ENCODE results near the gene SCGB1D2. TPM values are rescaled to one million over a fixed set of nuclear protein-coding genes. Genes with fewer than 3 reads are reported as not detected.

The SCGB1D2 gene, protein sequence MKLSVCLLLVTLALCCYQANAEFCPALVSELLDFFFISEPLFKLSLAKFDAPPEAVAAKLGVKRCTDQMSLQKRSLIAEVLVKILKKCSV
- not detected in 5 replicates for total RNA-seq (2022; extraction: Qiagen RNA extraction; ENCODE audit: low read depth)

GRCh38 chr11:62242021-62242420 is at the start of gene SCGB1D2:
SCGB1D2 (plus strand) TSS chr11:62242239; CDS start chr11:62242308, 69 bp downstream.

DNA sequence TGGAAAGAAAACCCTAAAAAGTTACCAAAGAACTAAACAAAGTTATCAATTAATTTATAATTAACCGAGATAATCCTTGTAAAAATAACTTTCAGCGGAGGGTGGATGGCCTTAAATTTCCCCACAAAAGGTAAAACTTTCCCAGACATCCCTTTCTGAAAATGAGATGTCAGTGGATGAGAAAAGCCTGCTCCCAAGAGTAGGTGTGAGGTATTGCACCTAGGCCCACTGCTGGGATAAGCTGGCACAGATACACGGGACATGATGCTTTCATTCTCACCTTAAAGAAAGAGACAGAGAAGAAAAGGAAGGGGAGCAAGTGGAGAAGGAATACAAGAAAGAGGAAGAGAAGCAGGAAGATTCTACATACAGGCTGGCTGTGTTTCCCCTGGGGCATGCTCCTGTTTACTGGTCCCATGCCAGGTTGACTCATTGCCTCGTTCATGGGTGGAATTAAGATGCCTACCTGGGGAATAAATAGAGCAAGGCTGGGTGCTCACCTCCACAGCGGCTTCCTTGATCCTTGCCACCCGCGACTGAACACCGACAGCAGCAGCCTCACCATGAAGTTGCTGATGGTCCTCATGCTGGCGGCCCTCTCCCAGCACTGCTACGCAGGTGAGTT is 27.7 kb downstream of the SCGB1D2 start, which contains the start of gene SCGB2A2:
Gene SCGB2A2 (plus strand): TSS at position 505 of the 625 bp plus-strand sequence. CDS start 59 bp downstream, at position 564.

Other genes with a start within 250 kb of the SCGB1D2 start
- 47.0 to 68.1 TPM (median 62.1 TPM) in 5 replicates for gene INCENP, start 118.2 kb upstream of the SCGB1D2 start, total RNA-seq (2022; extraction: Qiagen RNA extraction; ENCODE audit: low read depth)
- gene SCGB1D1, start 52.0 kb upstream of the SCGB1D2 start, total RNA-seq (2022; extraction: Qiagen RNA extraction; ENCODE audit: low read depth) = not detected in 5 replicates
- not detected in 5 replicates for gene SCGB2A1, start 33.6 kb upstream of the SCGB1D2 start, total RNA-seq (2022; extraction: Qiagen RNA extraction; ENCODE audit: low read depth)
- not detected in 5 replicates for gene SCGB2A2, start 27.9 kb downstream of the SCGB1D2 start, total RNA-seq (2022; extraction: Qiagen RNA extraction; ENCODE audit: low read depth)
- gene SCGB1D4, start 56.8 kb downstream of the SCGB1D2 start, total RNA-seq (2022; extraction: Qiagen RNA extraction; ENCODE audit: low read depth) = not detected in 5 replicates
- 9.6 to 14.9 TPM (median 13.6 TPM) in 5 replicates for gene ASRGL1, start 95.2 kb downstream of the SCGB1D2 start, total RNA-seq (2022; extraction: Qiagen RNA extraction; ENCODE audit: low read depth)
- not detected in 5 replicates for gene SCGB1A1, start 176.8 kb downstream of the SCGB1D2 start, total RNA-seq (2022; extraction: Qiagen RNA extraction; ENCODE audit: low read depth)

All from A549 treated with DMSO at 1 μM for 4 hours (cell line).